ENCODE measurements around the gene TRIM63.

The TRIM63 gene

DNA sequence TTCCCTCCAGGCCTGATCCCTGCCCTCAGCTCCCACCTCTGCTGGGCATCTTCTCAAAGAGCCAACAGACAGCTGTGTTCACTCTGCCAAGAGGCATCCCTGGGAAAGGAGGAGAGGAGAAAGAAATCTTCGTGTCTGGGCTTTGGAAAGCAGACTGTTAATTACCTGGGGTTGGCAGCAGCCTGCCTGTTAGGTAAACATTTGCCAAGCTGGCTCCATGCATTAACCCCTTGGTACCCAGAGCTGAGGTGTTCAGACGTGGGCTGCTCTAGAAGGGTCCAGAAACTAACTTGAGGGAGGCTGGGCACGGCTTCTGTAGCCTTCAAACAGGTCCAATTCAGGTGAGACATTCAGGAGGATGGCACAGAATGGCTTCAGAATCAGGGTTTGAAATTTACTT, 54.6 kb downstream of the TRIM63 start:
- peak; percentile 55 for DNase-seq

DNA sequence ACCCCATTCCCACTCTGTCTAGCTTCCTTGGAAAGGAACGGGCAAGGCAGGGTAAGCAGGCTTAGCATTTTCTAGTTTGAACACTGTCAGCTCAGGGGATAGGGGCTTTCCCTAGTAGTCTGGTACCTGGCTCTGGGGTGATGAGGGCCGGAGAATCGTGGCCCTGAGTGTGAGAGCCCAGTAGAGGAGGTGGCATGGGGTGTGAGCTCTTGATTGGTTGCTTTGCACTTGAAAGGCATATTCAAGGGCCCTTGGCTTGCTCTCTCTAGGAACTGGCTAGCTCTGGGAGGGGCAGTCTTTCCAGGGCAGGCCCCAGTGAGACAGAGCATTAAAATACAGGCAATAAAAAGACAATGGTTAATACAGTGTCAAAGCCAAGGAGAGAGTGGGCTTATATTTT, 56.6 kb downstream of the TRIM63 start:
- DNase-seq: no peak

DNA sequence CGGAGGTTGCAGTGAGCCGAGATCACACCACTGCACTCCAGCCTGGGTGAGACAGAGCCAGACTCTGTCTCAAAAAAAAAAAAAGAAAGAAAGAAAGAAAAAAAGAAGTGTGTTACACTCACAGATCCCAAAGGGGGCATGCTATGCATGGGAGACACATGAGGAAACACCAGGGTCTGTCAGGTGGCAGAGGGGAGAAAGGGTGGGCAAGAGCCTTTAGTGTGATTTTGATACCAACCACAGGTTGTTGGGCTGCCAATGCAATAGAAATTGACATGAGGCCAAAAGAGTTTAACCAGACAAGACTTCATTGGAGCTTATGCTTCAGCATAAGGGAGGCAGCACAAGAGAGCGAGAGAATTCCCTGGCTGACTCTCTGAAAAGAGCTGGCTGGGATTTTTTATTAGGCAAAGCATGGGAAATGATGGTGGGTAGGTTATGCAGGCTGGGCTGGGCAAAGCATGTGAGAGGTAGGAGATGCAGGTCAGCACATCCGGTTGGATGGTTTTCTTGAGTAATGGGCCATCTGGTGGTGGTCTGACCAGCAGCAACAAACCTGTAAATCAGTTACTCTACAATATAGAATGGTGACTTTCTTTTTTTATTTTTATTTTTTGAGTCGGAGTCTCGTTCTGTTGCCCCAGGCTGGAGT, 57.5 kb downstream of the TRIM63 start:
- DNase-seq: no peak

DNA sequence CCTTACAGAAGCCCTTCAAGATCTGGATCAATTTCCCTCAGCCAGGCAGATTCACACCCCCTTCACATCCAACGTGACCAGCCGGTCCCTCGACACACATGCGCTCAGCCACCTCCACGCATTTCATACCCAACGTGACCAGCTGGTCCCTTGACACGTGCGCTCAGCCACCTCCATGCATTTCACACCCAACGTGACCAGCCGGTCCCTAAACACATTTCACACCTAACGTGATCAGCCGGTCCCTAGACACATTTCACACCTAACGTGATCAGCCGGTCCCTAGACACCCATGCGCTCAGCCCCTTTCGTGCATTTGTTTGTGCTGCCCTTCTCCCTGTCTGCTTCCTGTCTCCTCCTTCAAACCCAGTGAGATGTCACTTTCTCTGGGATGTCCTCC, 60.7 kb downstream of the TRIM63 start:
- no peak for DNase-seq

DNA sequence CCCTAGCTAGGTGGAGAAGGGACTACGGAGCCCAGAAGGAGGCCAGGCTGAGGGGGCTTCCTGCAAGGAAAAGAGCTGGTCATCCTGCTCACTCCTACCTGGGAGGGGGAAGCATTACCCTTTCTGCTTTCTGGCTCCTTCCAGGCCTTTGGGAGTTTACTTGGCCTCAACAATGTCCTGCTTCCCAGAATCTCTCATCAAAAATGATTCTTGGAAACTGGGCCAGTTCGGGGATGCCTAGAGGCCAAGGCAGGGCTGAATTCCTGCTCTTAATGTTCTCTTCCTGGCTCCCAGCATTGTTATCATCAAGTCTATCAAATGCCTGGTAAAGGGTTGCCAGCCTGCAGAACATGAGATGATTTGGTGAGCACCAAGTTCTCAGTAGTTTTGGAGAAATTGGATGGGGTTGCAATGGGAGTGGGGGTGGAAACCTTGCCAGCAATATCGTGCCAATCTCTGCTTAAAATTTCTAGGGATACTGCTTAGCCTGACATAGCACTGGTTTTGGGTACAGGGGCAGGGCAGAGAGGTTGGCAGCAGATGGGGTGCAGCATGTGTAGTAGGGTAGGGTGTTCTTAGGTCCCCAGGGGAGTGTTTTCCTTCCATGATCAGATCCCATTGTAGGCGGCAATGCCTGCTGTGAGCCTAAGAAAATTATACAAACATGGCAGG, 61.9 kb downstream of the TRIM63 start:
- DNase-seq: no peak

DNA sequence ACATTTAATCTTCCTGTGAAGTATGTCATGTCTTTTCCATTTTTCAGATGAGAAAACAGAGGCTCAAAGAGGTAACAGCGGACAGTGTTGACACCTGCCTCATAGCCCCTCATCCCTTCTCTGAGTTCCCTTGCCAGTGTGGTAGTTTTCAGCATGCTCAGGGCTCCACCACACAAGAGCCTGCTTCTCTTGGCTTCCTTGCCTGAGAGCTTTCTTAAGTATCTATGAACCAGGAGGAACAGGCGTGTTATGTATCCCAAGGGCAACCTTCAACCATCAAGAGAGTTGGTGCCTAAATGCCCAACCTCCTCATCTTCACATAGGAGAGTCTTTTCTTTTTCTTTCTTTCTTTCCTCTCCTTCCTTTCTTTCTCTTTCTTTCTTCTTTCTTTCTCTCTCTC, 63.7 kb downstream of the TRIM63 start:
- DNase-seq: no peak

DNA sequence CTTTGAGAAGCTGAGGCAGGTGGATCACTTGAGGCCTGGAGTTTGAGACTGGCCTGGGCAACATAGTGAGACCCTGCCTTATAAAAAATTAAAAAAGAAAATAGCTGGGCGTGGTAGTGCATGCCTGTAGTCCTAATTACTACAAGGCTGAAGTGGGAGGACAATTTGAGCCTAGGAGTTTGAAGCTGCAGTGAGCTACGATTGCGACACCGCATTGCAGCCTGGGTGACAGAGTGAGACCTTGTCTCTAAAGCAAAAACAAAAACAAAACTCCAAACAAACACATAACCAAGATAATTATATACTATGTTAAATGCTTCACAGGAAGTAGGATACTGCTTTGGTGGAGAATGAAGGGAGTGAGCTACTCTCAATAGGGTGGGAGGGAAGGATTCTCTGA, 64.2 kb downstream of the TRIM63 start:
- no peak for DNase-seq

Data from NCI-H1092 (cell line).